GM06990 (cell line): ENCODE data around the gene TNS1.

ENCODE experiments used
- DNase-seq: peaks from one replicate; pipeline ENCODE4 v3.0.0-alpha.2; 2011; ENCODE audit not compliant: insufficient read length; ENCODE audit errors: extremely low read depth
- H3K27me3 ChIP-seq: replicated peaks from 2 replicates; pipeline ENCODE4 v1.6.0; 2011; ENCODE audit warnings: low read length; ENCODE audit not compliant: control insufficient read depth, insufficient read depth
- H3K36me3 ChIP-seq: 2 replicates; pipeline ENCODE4 v1.5.1; 2011; ENCODE audit warnings: low read length; ENCODE audit not compliant: control insufficient read depth, insufficient read depth
- H3K4me3 ChIP-seq: replicated peaks from 2 replicates; pipeline ENCODE4 v1.5.1; 2011; ENCODE audit warnings: low read depth, mild to moderate bottlenecking, control low read depth, low read length
- TF ChIP-seq, protein P1 (sequence below): IDR thresholded peaks from 2 replicates; pipeline ENCODE4 v1.5.1; 2011; ENCODE audit warnings: low read length, control low read depth, mild to moderate bottlenecking, inconsistent platforms; ENCODE audit not compliant: insufficient read depth, poor library complexity, severe bottlenecking

Gene TNS1

DNA sequence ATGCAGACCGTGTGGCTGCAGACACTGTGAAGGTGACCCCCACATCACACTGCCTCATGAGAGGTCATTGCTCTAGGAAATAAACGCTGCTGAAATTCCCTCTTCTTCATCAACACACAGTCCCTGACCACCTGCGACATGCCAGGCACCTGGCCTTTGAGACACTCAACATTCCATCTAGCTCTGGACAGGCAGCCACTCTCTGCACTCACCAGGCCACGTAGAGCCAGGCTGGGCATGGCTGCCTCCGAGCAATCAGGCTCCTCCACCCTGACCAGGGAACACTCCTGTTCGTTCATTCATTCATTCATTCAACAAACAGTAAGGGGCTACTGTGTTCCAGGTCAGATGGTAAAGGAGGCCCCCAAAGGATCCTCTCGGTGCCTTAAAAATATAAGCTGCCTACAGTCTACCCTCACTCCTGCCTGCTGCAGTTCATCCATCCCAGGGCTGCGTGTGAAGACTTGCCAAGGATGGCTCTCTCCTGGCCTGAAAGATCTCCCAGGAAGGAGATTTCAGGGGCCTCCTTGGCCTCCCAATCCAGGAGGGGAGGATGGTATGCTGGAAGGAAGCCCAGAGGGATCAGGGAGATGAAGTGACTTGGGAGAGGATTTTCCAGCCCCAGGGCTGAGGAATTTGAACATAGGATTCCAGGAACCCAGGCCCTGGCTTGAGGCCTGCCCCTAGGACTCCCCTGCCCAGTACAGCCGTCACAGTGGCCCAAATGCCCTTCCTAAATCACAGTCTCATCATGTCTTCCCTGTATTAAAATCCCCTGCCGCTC, 66.7 kb downstream of the TNS1 start:
- Histone ChIP-seq H3K4me3 (no peak overlapping the region), H3K27me3 (peaks cover 1% of the 10 kb centered on the region), H3K36me3 (no peaks in the 10 kb centered on the region)
- TF ChIP-seq, protein P1, sequence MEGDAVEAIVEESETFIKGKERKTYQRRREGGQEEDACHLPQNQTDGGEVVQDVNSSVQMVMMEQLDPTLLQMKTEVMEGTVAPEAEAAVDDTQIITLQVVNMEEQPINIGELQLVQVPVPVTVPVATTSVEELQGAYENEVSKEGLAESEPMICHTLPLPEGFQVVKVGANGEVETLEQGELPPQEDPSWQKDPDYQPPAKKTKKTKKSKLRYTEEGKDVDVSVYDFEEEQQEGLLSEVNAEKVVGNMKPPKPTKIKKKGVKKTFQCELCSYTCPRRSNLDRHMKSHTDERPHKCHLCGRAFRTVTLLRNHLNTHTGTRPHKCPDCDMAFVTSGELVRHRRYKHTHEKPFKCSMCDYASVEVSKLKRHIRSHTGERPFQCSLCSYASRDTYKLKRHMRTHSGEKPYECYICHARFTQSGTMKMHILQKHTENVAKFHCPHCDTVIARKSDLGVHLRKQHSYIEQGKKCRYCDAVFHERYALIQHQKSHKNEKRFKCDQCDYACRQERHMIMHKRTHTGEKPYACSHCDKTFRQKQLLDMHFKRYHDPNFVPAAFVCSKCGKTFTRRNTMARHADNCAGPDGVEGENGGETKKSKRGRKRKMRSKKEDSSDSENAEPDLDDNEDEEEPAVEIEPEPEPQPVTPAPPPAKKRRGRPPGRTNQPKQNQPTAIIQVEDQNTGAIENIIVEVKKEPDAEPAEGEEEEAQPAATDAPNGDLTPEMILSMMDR: no peak
- DNase-seq: no peak

GRCh38 chr2:217935235-217935879, 67.4 kb downstream of the TNS1 start:
- peaks cover 1% of the 10 kb centered on the region for H3K27me3 ChIP-seq
- no peaks in the 10 kb centered on the region for H3K36me3 ChIP-seq
- DNase-seq: no peak
- no peak overlapping the region for H3K4me3 ChIP-seq
- TF ChIP-seq, protein P1: no peak

GRCh38 chr2:217934321-217935131, 68.3 kb downstream of the TNS1 start:
- no peaks in the 10 kb centered on the region for H3K36me3 ChIP-seq
- no peak overlapping the region for H3K4me3 ChIP-seq
- H3K27me3 ChIP-seq: peaks cover 1% of the 10 kb centered on the region
- DNase-seq: no peak
- TF ChIP-seq, protein P1: no peak

DNA sequence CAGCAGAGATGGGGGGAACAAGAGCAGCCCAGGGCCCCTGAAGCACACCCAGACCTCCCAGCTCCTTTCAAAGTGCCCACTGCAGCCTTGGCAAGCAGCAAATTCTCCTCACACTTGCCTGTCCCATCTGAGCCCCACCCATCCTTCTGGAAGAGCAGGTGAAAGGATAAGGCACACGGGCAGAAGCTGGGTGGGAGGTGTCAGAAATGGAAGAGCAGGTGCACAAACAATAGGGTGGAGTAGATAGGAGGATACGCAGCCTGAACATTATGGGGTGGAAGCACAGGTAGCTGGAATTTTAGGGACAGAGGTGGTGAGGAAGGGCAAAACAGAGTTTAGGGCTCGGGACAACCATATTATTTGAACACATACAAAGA, 69.2 kb downstream of the TNS1 start:
- no peak for DNase-seq
- Histone ChIP-seq H3K27me3 (peaks cover 1% of the 10 kb centered on the region), H3K36me3 (no peaks in the 10 kb centered on the region), H3K4me3 (no peak overlapping the region)
- TF ChIP-seq, protein P1: no peak

DNA sequence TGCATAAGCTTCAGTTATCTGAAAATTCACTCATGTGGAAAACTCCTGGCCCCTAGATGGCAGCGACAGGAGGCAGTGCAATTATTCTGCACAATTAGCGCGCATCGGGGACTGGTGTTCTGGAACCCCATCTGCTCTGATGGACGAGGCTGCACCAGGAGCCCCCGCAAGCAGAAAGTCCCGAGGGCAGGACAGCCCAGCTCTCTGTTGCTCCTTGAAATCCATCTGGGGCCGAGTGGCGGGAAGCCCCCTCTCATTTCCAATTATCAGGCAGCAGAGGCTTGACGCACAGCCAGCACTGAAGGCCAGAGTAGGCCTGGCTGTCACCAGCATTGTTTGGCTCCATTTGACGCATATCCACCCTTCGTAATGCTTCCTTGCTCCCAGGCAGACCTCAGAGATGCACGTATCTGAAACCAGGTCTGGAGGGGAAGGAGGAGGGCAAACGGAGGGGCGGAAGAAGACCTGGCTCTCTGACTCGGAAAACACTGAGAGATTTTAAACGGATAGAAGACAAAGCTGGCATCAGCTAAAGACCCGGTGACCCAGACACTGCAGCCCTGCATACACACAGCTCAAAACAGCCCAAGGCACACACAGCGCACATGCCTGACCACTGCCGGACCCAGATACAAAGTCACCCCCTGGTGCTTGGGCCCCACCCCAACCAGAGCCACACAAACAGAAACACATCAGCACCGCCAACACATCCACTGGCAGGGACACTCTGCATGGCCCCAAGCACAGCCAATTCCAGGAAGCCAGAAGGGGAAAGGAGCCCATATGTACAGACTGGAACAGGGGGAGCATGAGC, 69.8 kb downstream of the TNS1 start:
- TF ChIP-seq, protein P1: no peak
- DNase-seq: no peak
- H3K4me3 ChIP-seq: no peak overlapping the region

More for the DNA sequence above, 69.8 kb downstream of the TNS1 start:
- peaks cover 1% of the 10 kb centered on the region for H3K27me3 ChIP-seq
- H3K36me3 ChIP-seq: no peaks in the 10 kb centered on the region
